HCT116 (cell line): ENCODE data around the gene CTTNBP2. TPM values are rescaled to one million over a fixed set of nuclear protein-coding genes. Genes with fewer than 3 reads are reported as not detected.

Experiments
- ATAC-seq: fragments of 200-7000 bp; cut with Tn5 transposase; 2 replicates; pipeline ENCODE4 v1.9.1; 2020; ENCODE audit warnings: mild to moderate bottlenecking, moderate library complexity
- BruUV-seq: library from RNA; stranded (reverse); fragments of 400-500 nt; replicated peaks from 2 replicates; lab custom pipeline; 2021; lab: Mats Ljungman, UMichigan
- CTCF ChIA-PET: fragments of 300-600 bp; sonication (Branson Sonifier 250); formaldehyde crosslinking; loops from one replicate; lab custom pipeline; 2021; ENCODE audit warnings: antibody characterized with exemption; lab: Charles Lee
- POLR2A ChIA-PET: fragments of 300-600, 350-600 bp; sonication (Branson Sonifier 250); formaldehyde crosslinking; loops from one replicate; lab custom pipeline; 2021; ENCODE audit warnings: antibody characterized with exemption; lab: Charles Lee
- RAD21 ChIA-PET, 2 experiments: fragments of 300-600 bp; sonication (Branson Sonifier 250); formaldehyde crosslinking; loops; one replicate each; lab custom pipeline; 2023; ENCODE audit warnings: low total read pairs in 2 of 2; ENCODE audit not compliant: uncharacterized antibody in 2 of 2, unreplicated experiment in 2 of 2, low non-redundant PET in 1 of 2; lab: Charles Lee
- DNase-seq: peaks from one replicate; pipeline ENCODE4 v3.0.0-alpha.2; 2010; ENCODE audit warnings: low read depth, low spot score
- H2AFZ ChIP-seq: fragments of 200-600 bp; shearing (Covaris generic), sonication (generic); 2 replicates; pipeline ENCODE4 v1.6.1; 2017; ENCODE audit warnings: low read depth, mixed run types, mixed read lengths, antibody characterized with exemption, low read length; ENCODE audit not compliant: poor library complexity, severe bottlenecking
- H3K27ac ChIP-seq: 2 replicates; pipeline ENCODE4 v1.5.1; 2012; ENCODE audit warnings: low read depth, low read length
- H3K27me3 ChIP-seq: fragments of 200-600 bp; sonication (generic); 2 replicates; pipeline ENCODE4 v1.6.1; 2016; ENCODE audit warnings: mixed run types, low read length, mixed read lengths; ENCODE audit not compliant: insufficient read depth
- H3K36me3 ChIP-seq, 2 experiments: fragments of 200-500 bp in 1 of 2; fragments of 200-600 bp in 1 of 2; sonication (Bioruptor generic) in 1 of 2; sonication (generic) in 1 of 2; 2 replicates each; pipeline versions ENCODE4 v1.5.1 to v1.6.1; 2014 to 2016; ENCODE audit warnings: low read length in 2 of 2, inconsistent platforms in 1 of 2, mixed read lengths in 1 of 2, mixed run types in 1 of 2; ENCODE audit not compliant: insufficient read depth in 2 of 2, control insufficient read depth in 1 of 2
- H3K4me1 ChIP-seq, 2 experiments: fragments of 200-600 bp in 1 of 2; sonication (generic) in 1 of 2; 2 replicates each; pipeline versions ENCODE4 v1.5.1 to v1.6.1; 2012 to 2017; ENCODE audit warnings: low read length in 2 of 2, inconsistent platforms in 1 of 2, mild to moderate bottlenecking in 1 of 2, mixed read lengths in 1 of 2, mixed run types in 1 of 2, moderate library complexity in 1 of 2; ENCODE audit not compliant: insufficient read depth in 2 of 2, control insufficient read depth in 1 of 2
- H3K4me2 ChIP-seq: fragments of 200-600 bp; sonication (generic); 2 replicates; pipeline ENCODE4 v1.6.1; 2017; ENCODE audit warnings: mixed run types, low read length, mixed read lengths
- H3K4me3 ChIP-seq, 2 experiments: fragments of 200-600 bp in 1 of 2; sonication (generic) in 1 of 2; replicated peaks in 1 of 2; 2 replicates each; pipeline ENCODE4 v1.5.1; 2011 to 2016; ENCODE audit warnings: low read length in 2 of 2, control low read depth in 1 of 2, low read depth in 1 of 2, mild to moderate bottlenecking in 1 of 2, mixed read lengths in 1 of 2, mixed run types in 1 of 2
- H3K79me2 ChIP-seq: fragments of 200-600 bp; sonication (generic); 2 replicates; pipeline ENCODE4 v1.6.1; 2017; ENCODE audit warnings: mild to moderate bottlenecking, mixed run types, low read length, moderate library complexity, mixed read lengths; ENCODE audit not compliant: insufficient read depth
- H3K9ac ChIP-seq: fragments of 200-600 bp; sonication (generic); 2 replicates; pipeline ENCODE4 v1.6.1; 2016; ENCODE audit warnings: low read length, mixed read lengths
- H3K9me2 ChIP-seq: fragments of 200-600 bp; sonication (generic), shearing (Covaris generic); 2 replicates; pipeline ENCODE4 v1.6.1; 2017; ENCODE audit warnings: mixed run types, mild to moderate bottlenecking, moderate library complexity; ENCODE audit not compliant: insufficient read depth
- H3K9me3 ChIP-seq, 2 experiments: fragments of 200-500 bp in 1 of 2; fragments of 200-600 bp in 1 of 2; sonication (Bioruptor generic) in 1 of 2; sonication (generic) in 1 of 2; 2 replicates each; pipeline ENCODE4 v1.6.1; 2014 to 2017; ENCODE audit warnings: low read length in 2 of 2, mixed read lengths in 2 of 2, inconsistent platforms in 1 of 2, low read depth in 1 of 2, mild to moderate bottlenecking in 1 of 2, mixed run types in 1 of 2, moderate library complexity in 1 of 2; ENCODE audit not compliant: control insufficient read depth in 1 of 2, insufficient read depth in 1 of 2
- H4K20me1 ChIP-seq: fragments of 200-600 bp; sonication (generic), shearing (Covaris generic); 2 replicates; pipeline ENCODE4 v1.6.1; 2017; ENCODE audit warnings: mixed run types, mild to moderate bottlenecking, moderate library complexity; ENCODE audit not compliant: insufficient read depth
- ATF3 ChIP-seq: IDR thresholded peaks from 2 replicates; pipeline ENCODE4 v1.6.1; 2012
- CEBPB ChIP-seq: IDR thresholded peaks from 2 replicates; pipeline ENCODE4 v1.6.1; 2012; ENCODE audit warnings: low read depth
- ELF1 ChIP-seq: IDR thresholded peaks from 2 replicates; pipeline ENCODE4 v1.6.1; 2012; ENCODE audit warnings: low read depth, borderline replicate concordance
- FOSL1 ChIP-seq: IDR thresholded peaks from 2 replicates; pipeline ENCODE4 v1.6.1; 2012; ENCODE audit warnings: low read depth
- SRF ChIP-seq: IDR thresholded peaks from 2 replicates; pipeline ENCODE4 v1.6.1; 2012; ENCODE audit warnings: low read depth
- ZBTB33 ChIP-seq: IDR thresholded peaks from 2 replicates; pipeline ENCODE4 v1.6.1; 2011; ENCODE audit warnings: mild to moderate bottlenecking, low read length, moderate library complexity; ENCODE audit not compliant: insufficient replicate concordance; ENCODE audit errors: extremely low read depth
- intact Hi-C: fragments of 100-400 bp; cut with micrococcal nuclease; formaldehyde crosslinking; loops from 2 replicates; pipeline ENCODE4 v1.10.0; 2022
- total RNA-seq: library from RNA; stranded (reverse); gene quantifications from one replicate; pipeline ENCODE4 v1.2.1, GENCODE V29; 2021; ENCODE audit not compliant: unreplicated experiment
- TF ChIP-seq, protein P1 (sequence below), 3 experiments: fragments of 200-600 bp in 1 of 3; sonication (generic) in 1 of 3; IDR thresholded peaks in 2 of 3; conservative IDR thresholded peaks in 1 of 3; 2 replicates each; pipeline ENCODE4 v1.5.1; 2012 to 2017; ENCODE audit warnings: low read depth in 2 of 3, low read length in 2 of 3, antibody characterized with exemption in 1 of 3, borderline replicate concordance in 1 of 3, control low read depth in 1 of 3, mild to moderate bottlenecking in 1 of 3, mixed read lengths in 1 of 3, mixed run types in 1 of 3, moderate library complexity in 1 of 3; ENCODE audit not compliant: insufficient read depth in 1 of 3

The CTTNBP2 gene
- total RNA-seq, 1 experiment from 2014 or later = 5.4 TPM

DNA sequence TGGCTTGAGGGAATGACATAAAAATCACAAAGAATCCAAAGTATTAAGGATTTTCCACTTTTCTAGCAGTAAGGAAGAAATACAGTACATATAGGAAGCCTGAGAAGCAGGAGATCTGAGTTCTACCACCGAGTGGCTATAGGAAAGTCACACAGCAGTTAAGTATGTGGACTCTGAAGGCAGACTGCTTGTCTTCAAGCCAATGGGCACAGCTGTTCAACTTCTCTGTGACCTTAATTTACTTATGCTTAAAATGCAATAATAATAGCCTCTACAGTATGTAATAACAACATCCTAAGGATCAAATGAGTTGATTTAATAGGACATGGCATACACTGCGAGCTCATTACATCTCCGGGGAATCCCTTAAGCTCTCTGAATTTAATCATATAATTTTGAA lies 68.0 kb downstream of the CTTNBP2 start:
- RAD21 ChIA-PET = no interaction called here
- no peak for DNase-seq
- H3K4me3 ChIP-seq = no peak overlapping the region
- BruUV-seq = no TSS peak
- no peaks in the 10 kb centered on the region for H3K9me3 ChIP-seq
- CTCF ChIA-PET = no interaction called here
- POLR2A ChIA-PET = no interaction called here
- no peak overlapping the region for H3K9ac ChIP-seq
- no peak for ATAC-seq
- intact Hi-C loops = no loop called here
- H3K4me1 ChIP-seq = no peaks in the 10 kb centered on the region
- H3K4me2 ChIP-seq = no peak overlapping the region
- H4K20me1 ChIP-seq = no peaks in the 10 kb centered on the region
- no peaks in the 10 kb centered on the region for H3K27me3 ChIP-seq
- H3K27ac ChIP-seq = no peak overlapping the region
- no peaks in the 10 kb centered on the region for H3K79me2 ChIP-seq
- TF ChIP-seq SRF = no peak
- no peak for TF ChIP-seq FOSL1
- TF ChIP-seq, protein P1, sequence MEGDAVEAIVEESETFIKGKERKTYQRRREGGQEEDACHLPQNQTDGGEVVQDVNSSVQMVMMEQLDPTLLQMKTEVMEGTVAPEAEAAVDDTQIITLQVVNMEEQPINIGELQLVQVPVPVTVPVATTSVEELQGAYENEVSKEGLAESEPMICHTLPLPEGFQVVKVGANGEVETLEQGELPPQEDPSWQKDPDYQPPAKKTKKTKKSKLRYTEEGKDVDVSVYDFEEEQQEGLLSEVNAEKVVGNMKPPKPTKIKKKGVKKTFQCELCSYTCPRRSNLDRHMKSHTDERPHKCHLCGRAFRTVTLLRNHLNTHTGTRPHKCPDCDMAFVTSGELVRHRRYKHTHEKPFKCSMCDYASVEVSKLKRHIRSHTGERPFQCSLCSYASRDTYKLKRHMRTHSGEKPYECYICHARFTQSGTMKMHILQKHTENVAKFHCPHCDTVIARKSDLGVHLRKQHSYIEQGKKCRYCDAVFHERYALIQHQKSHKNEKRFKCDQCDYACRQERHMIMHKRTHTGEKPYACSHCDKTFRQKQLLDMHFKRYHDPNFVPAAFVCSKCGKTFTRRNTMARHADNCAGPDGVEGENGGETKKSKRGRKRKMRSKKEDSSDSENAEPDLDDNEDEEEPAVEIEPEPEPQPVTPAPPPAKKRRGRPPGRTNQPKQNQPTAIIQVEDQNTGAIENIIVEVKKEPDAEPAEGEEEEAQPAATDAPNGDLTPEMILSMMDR (IDR thresholded peaks at IDR 0.05 in 2 of 3, conservative IDR thresholded peaks at IDR 0.05 in 1 of 3; ENCODE audit: borderline replicate concordance in 1 of 3, insufficient read depth in 1 of 3, low read depth in 2 of 3, low read length in 2 of 3) = no peak
- TF ChIP-seq ATF3 = no peak
- TF ChIP-seq ZBTB33 = no peak
- TF ChIP-seq CEBPB = no peak
- no peak for TF ChIP-seq ELF1
- TF ChIP-seq, all 23 proteins: peak for 0
- Histone ChIP-seq H3K9me2 (no peaks in the 10 kb centered on the region), H2AFZ (no peak overlapping the region), H3K36me3 (no peaks in the 10 kb centered on the region)
